GM23338 (cell line): ENCODE results near the gene ZNF497.
A peak's percentile ranks its signal among the peaks of the same experiment; 100 is the strongest.

Source experiments
- CREB1 ChIP-seq: fragments of 250-450 bp; sonication (Bioruptor Pico); IDR thresholded peaks from 2 replicates; pipeline ENCODE4 v1.5.0; 2020; ENCODE audit warnings: low read depth, mild to moderate bottlenecking, moderate library complexity
- CTCF ChIP-seq, 2 experiments: fragments of 200-600 bp in 1 of 2; sonication (generic) in 1 of 2; conservative IDR thresholded peaks; 2 replicates each; pipeline versions ENCODE4 v1.5.1 to v1.6.1; 2016 to 2017; ENCODE audit warnings: antibody characterized with exemption in 2 of 2, low read depth in 2 of 2, mild to moderate bottlenecking in 2 of 2, moderate library complexity in 1 of 2
- ETS1 ChIP-seq: IDR thresholded peaks from 2 replicates; pipeline ENCODE4 v1.6.1; 2016; ENCODE audit warnings: antibody characterized with exemption
- EZH2 ChIP-seq: fragments of 200-600 bp; sonication (generic); IDR thresholded peaks from one replicate; pipeline ENCODE4 v1.8.0; 2017; ENCODE audit warnings: antibody characterized with exemption, mild to moderate bottlenecking, low read depth; ENCODE audit not compliant: unreplicated experiment
- EZH2phosphoT487 ChIP-seq: fragments of 200-600 bp; sonication (generic); IDR thresholded peaks from one replicate; pipeline ENCODE4 v1.8.1; 2018; ENCODE audit warnings: antibody characterized with exemption; ENCODE audit not compliant: unreplicated experiment
- JUNB ChIP-seq: IDR thresholded peaks from one replicate; pipeline ENCODE4 v1.6.1; 2016; ENCODE audit warnings: antibody characterized with exemption; ENCODE audit not compliant: unreplicated experiment
- POLR2AphosphoS5 ChIP-seq: IDR thresholded peaks from 2 replicates; pipeline ENCODE4 v1.6.1; 2016; ENCODE audit warnings: antibody characterized with exemption, low read depth
- REST ChIP-seq: IDR thresholded peaks from one replicate; pipeline ENCODE4 v1.6.1; 2018; ENCODE audit warnings: antibody characterized with exemption; ENCODE audit not compliant: unreplicated experiment
- ZNF462 ChIP-seq: fragments of 250-450 bp; sonication (Bioruptor Pico); IDR thresholded peaks from 2 replicates; pipeline ENCODE4 v1.5.0; 2020; ENCODE audit warnings: mild to moderate bottlenecking, moderate library complexity

- TF ChIP-seq EZH2 (no peak), POLR2AphosphoS5 (no peak), CTCF (conservative IDR thresholded peaks at IDR 0.05; ENCODE audit: low read depth in 2 of 2) (no peak), ETS1 (no peak), ZNF462 (no peak), CREB1 (CRISPR knock-in tag) (no peak), REST (peak; percentile 79), JUNB (no peak), EZH2phosphoT487 (no peak)
Measured at GRCh38 chr19:58317476-58318072, 45.0 kb downstream of the ZNF497 start.
